ENCODE results near the gene ABTB1.

DNA sequence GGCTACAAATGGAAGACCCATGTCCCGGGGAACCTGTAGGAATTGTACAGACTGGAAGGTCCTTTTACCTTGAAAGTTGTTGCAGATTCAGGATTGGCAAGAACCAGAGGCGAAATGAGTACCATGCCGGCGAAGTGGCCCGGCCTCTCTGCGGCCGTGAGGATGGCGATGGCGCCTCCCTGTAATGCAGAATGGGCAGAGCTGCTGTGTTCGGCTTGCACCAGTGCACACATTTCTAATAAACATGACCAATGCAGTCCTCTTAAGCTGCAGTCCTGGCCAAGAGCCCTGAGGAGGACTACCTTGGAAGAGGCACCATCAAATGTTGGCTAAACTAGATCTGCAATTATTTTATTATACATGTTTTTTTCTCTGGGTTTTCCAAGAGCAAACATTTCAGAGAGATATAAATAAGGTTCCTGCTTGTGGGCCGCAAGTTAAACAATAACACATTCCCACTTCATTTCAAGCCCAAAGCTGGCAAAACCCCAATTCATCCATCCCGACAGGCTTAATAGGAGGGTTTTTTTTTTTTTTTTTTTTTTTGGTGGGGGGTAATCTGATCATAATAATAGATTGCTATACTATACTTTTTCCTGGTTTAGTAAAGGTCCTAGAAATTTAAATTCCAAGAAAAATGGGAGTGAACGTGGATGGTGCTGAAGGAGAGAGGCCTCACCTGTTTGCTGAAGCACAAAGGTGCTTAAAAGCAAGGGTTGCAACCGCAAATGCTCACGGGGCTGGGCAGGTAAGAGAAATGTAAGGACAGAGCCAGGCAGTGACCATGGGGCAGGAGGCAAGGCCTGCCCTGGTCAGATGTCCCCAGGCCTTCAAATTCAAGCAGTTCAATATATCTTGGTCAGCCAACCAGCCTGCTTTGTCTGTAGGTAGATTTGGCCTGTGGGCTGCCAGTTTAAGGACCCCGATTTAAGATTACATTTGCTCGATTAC lies 48.5 kb downstream of the ABTB1 start:
- TF ChIP-seq, protein P1, sequence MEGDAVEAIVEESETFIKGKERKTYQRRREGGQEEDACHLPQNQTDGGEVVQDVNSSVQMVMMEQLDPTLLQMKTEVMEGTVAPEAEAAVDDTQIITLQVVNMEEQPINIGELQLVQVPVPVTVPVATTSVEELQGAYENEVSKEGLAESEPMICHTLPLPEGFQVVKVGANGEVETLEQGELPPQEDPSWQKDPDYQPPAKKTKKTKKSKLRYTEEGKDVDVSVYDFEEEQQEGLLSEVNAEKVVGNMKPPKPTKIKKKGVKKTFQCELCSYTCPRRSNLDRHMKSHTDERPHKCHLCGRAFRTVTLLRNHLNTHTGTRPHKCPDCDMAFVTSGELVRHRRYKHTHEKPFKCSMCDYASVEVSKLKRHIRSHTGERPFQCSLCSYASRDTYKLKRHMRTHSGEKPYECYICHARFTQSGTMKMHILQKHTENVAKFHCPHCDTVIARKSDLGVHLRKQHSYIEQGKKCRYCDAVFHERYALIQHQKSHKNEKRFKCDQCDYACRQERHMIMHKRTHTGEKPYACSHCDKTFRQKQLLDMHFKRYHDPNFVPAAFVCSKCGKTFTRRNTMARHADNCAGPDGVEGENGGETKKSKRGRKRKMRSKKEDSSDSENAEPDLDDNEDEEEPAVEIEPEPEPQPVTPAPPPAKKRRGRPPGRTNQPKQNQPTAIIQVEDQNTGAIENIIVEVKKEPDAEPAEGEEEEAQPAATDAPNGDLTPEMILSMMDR (IDR thresholded peaks at IDR 0.05; ENCODE audit: insufficient read depth, low read depth, low read length) = no peak
- TF ChIP-seq EZH2 (IDR thresholded peaks at IDR 0.05; ENCODE audit: insufficient read depth, low read length) = no peak
